Measurements from ENCODE around the gene WBP1.
"Not testable (repeated sequence)": the region's sequence is repeated elsewhere in the genome, so short reads cannot be mapped to it uniquely, and the experiment has no call there.

The WBP1 gene

GRCh38 chr2:74454654-74455511, 3.4 kb upstream of the WBP1 start, which contains the start of gene INO80B:
Gene INO80B (plus strand): TSS chr2:74455087. CDS start chr2:74455117, 30 bp downstream.
- DNase-seq, result peak; percentile 93 to 99 (median 97)

GRCh38 chr2:74457129-74457548, 1.1 kb upstream of the WBP1 start:
- no peak for DNase-seq

DNA sequence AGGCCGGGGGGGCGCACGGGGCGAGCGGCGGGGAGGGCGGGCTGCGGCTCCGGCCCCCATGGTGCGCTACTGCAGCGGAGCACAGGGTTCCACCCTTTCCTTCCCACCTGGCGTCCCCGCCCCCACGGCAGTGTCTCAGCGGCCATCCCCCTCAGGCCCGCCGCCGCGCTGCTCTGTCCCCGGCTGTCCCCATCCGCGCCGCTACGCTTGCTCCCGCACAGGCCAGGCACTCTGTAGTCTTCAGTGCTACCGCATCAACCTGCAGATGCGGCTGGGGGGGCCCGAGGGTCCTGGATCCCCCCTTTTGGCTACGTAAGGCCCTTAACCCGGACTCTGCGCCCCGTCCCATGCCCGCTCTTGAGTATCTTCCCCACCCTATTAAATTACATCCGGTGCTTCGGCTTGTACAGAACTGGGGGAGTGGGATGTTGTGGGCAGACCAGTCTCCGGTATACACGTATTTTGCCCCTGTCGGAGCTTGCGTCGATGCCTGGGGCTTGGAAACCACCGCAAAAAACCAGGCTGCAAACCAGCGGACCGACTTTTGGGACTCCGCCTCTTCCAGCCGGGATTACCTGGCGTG, 598 bp upstream of the WBP1 start:
- DNase-seq, result peak; percentile 66 to 95 (median 94)

DNA sequence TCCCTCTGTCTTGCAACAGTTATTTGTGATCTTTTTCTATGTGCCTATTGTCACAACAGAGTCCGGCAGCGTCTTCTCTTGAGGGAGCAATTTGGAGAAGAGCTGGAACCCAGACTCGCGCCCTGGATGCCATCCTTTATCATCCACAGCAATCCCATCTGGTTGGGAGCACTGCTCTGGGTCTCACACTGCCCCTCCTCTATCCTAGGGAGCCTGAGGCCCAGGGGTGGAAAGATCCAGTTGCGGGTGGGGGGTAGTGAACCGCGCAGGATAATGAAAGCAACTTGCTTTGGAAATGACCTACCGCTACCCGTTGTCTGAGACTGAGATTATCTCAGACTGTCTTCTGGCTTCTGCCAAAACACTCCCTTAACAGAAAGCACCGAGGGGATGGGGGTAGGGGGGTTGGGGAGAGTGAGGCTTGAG, 713 bp downstream of the WBP1 start:
- peak in 1 of 3 experiments; percentile 60 for DNase-seq

DNA sequence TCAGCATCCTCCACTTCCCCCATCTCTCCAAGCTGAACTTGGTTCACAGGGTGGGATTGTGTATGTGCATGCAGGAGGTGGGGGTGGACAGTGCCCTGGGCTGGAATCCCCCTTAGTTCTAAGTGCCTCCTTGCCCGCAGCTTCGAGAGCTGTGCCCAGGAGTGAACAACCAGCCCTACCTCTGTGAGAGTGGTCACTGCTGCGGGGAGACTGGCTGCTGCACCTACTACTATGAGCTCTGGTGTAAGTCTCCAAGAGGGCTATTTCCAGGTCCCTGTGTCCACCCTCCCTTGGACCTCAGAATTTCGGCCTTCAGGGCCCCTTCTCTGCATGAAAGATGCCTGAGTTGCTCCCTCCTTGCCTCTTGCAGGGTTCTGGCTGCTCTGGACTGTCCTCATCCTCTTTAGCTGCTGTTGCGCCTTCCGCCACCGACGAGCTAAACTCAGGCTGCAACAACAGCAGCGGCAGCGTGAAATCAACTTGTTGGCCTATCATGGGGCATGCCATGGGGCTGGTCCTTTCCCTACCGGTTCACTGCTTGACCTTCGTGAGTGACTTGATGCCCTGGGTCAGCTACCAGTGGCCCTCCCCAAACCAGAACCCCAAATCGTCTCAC, 1.4 kb downstream of the WBP1 start:
- not testable (repeated sequence) for DNase-seq

GRCh38 chr2:74460187-74460586, 1.9 kb downstream of the WBP1 start:
- not testable (repeated sequence) for DNase-seq

DNA sequence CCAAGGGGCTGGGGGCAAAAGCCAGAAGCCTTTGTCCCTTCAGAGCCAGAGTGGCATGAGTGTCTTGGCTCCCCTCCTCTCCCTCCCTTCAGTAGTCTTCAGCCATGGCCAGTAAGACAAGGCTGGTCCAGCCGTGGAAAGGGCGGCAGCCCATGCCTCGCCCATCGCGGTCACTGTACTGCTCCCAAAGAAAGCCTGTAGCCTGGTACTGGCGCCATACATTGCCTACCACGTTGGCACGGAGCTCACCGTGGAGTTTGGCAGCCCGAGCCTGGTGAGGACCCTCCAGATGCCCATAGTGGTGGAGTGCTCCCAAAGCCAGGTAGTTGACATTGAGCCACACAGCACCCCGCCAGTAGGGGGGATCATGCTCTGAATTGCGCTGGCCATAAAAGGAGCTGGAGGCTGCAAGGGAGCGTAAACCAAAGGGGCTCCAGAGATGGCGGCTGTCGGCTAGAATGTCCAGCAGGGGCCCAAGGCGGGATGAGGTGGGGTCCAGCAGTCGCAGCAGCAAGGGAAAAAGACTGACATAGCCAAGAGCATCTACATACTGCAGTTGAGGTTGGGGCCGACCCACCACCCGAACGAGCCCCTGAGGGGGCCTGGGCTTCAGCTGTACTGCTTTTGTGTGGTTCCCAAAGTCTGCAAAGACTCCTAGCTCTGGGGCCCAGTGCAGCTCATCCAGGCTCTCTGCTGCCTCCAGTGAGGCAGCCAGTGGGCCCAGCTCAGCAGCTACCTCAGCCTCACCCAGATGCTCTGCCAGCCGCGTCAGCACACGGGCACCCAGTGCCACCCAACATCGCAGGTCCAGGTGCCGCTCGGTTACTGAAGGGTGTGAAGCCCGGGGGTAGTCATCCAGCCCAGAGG, 3.2 kb downstream of the WBP1 start:
- DNase-seq, result no peak

DNA sequence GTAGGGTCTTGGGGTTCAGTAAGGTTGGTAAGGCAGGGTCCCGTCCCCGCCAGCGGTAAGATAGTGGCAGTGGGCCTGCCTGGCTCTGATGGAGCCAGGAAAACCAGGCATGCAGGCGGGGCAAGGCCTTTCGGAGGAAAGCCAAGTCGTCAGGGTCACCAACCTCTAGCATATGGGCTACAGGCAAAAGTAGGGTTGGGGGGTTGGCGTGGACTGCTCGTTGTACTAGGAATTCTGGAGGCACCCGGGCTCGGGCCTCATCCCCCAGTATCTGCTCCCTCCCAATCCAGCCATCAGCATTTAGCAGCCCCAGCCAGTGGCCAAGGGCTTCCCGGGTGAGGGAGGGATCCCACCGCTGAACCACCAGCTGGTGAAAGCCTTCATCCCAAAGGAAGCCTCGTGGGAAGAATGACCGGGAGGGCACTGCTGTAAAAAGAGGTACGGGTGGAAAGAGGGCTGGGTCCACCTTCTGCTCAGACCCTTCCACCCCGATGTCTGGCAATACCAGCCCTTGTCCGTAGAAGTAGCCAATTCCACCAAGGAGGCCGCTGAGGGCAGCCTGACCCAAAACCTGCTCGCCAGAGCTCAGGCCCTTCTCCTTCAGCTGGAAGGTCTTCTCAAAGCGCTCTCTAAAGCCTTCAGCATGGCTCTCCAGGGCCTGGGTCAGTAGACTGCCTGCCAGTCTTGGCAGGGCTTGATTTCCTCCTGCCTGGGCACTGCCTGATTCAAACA, 4.0 kb downstream of the WBP1 start:
- DNase-seq, result no peak

DNA sequence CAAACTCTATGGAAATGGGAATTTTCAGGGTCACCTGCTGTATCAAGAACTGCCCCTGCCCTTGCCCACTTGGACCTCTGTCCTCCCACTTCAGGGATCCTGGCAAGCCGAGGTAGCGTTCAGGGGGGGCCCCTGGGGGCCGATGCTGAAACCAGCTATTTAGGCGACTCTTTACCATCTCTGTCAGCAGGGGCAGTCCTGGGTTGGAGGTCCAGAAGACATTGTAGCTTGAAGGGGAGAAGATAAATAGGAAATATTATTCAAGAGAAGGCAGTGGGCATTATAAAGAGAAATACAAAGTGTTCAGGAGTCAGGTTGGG, 4.5 kb downstream of the WBP1 start:
- DNase-seq, result no peak

DNA sequence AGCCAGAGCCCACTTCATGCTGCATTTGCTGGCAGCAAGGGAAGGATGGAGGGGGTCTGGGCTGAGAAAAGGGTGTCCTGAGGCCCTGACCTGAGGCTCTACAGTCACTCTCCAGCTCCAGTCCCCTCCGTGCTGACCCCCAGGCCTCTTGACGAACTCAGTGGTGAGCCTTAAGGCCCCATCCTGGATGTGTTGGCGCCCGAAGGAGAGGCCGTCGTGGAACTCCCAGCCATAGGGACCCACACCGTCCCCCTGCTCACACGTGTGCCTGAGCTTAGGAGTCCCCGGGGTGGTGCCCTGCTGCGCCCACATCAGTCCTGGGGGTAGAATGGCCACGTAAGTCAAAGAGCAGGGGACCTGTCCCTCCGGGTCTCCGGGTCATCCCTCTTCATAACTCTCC, 6.2 kb downstream of the WBP1 start:
- DNase-seq, result peak in 1 of 3 experiments; percentile 54

GRCh38 chr2:74470742-74471141, 12.5 kb downstream of the WBP1 start:
- not testable (repeated sequence) for DNase-seq

DNA sequence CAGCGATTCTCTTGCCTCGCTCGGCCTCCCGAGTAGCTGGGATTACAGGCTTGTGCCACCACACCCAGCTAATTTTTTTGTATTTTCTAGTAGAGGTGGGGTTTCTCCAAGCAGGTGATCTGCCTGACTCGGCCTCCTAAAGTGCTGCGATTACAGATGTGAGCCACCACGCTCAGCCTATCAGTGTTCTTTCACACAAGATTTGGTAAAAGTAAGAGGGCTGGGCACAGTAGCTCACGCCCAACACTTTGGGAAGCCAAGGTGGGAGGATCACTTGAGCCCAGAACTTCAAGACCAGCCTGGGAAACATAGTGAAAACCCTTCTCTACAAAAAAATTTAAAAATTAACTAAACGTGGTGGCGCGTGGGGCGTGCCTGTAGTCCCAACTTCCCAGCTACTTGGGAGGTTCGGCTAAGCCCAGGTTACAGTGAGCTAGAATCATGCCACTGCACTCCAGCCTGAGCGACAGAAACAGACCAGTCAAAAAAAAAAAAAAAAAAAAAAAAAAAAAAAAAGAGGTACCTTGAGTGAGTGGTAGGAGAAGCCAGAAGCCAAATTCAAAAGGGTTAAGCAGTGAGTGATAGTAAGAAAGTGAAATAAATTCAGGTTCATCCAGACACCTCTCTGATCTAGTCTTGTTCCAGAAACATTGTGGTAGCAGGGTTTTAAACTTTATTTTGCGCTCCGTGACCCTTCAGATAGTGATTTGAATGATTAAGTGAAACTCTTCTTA, 13.3 kb downstream of the WBP1 start:
- peak in 1 of 3 experiments; percentile 47 for DNase-seq

DNA sequence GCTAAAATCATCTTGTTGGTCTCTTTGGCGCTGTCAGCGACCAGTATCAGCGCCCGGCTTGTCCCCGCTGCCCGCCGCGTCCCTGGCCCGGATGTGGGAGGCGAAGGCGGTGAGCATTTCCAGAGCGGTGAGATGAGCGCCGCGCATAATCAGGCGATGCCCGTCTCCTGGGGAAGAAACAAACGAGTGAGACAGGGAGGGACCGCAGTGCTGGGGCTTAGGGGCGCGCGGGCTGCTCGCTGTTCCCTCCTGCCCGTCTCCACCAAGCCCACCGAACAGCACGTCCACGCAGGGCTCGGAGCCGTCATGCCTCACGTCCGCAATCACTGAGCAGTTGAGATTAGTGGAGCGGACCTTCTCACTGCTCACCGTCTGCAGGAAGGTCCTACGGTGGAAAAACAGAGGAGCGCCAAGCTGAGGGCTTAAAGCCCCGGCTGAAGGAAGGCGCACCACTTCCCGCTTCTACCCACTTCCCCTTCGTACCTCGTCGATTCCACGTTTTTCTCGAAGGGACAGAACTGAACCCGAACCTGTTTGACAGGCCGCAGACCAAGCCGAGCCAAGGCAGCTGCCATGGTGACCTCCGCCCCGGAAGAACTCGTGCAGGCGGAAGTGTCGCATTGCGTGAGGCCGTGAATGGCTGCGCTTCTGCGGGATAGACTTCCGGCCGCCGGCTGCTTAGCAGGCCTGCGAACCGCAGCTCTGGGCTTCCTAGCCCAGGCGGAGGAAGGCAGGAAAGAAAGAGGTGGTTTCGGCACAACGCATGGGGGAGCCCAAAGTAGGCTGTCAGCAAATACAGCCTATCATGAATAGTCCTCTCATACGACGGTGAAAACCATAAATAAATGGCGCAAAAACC, 14.1 kb downstream of the WBP1 start, which contains the start of gene MRPL53:
Gene MRPL53, minus strand, starts transcription at position 595 of the 859 bp plus-strand sequence. Its CDS starts 20 bp downstream, at position 575.
- DNase-seq, result peak; percentile 86 to 98 (median 97)

DNA sequence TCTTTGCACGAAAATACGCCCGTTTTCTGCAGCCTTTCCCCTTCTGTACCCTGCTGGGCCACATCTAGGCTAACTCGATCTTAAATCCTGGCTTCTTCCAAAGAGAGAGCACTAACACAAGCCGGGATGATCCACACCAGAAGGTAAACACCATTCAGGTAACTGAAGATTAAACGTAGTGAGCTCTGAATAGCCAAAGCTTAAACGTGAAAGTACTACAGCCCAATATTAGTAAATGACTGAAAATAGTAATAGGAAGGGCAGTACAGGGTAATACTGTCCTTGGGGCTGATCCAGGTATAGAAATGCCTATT, 14.7 kb downstream of the WBP1 start:
- DNase-seq, result no peak

- no peak for DNase-seq
These were observed 16.2 kb downstream of the WBP1 start for GRCh38 chr2:74474481-74474880.

DNA sequence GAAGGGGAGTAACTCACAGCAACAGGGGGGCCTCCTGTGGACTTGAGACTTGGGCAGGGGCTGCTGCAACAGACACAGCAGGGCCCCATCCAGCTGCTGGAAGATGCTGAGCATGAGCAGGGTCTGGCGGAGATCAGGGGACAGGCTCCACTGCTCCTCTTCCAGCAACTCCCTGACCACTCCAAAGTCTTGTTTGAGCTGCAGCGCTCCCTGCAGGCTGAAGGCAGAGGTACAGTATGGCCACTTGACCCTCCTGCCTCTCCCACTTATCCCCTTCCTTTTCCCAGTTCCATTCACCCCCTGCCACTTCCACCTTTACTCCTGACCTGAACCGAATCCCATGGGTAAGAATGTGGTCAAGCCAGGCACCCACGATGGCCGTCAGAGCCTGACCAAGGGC, 16.7 kb downstream of the WBP1 start:
- DNase-seq, result no peak

DNA sequence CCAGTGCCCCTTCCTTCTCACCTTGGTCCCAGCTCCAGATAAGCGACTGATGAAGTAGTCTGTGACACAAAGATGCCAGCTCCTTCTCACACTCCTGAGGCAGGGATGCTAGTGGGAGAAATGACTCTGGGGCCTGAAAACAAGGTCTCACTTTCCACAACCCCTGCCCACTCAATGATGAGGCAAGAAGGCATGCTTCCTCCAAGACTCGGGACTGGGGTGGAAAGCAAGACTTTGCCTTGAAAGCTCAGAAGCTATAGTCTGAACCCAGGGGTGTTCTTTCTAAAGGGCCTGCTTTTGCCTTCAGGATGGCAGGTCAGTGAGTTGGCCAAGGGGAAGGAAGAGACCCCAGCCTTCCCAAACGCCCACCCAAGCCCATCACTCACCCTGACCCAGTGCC, 23.2 kb downstream of the WBP1 start:
- no peak for DNase-seq

- DNase-seq, result peak in 2 of 3 experiments; percentile 70 to 95
These were observed 23.9 kb downstream of the WBP1 start for GRCh38 chr2:74481961-74482800.
